PFSK-1 (cell line): ENCODE data around the gene AP3B1.

Source experiments
- FOXP2 ChIP-seq: optimal IDR thresholded peaks from 2 replicates; pipeline ENCODE3; 2011; ENCODE audit warnings: borderline replicate concordance, control low read depth, inconsistent platforms; ENCODE audit not compliant: insufficient read depth; ENCODE audit errors: extremely low read length, extremely low read depth
- POLR2AphosphoS5 ChIP-seq: IDR thresholded peaks from 2 replicates; pipeline ENCODE4 v1.6.1; 2012; ENCODE audit warnings: low read depth, mild to moderate bottlenecking, control low read depth, low read length, moderate library complexity
- REST ChIP-seq, 2 experiments: IDR thresholded peaks; 2 replicates each; pipeline versions ENCODE4 v1.6.1 to v1.8.0; 2011 to 2012; ENCODE audit warnings: low read depth in 2 of 2, low read length in 2 of 2, control low read depth in 1 of 2, inconsistent platforms in 1 of 2, mild to moderate bottlenecking in 1 of 2, moderate library complexity in 1 of 2; ENCODE audit not compliant: insufficient read depth in 1 of 2
- SIN3A ChIP-seq: IDR thresholded peaks from 2 replicates; pipeline ENCODE4 v1.6.1; 2012; ENCODE audit warnings: mild to moderate bottlenecking, low read length, moderate library complexity, borderline replicate concordance; ENCODE audit not compliant: insufficient read depth
- TAF1 ChIP-seq: IDR thresholded peaks from 2 replicates; pipeline ENCODE4 v1.6.1; 2012; ENCODE audit warnings: low read length, control low read depth, borderline replicate concordance; ENCODE audit not compliant: insufficient read depth

The AP3B1 gene

GRCh38 chr5:77990020-77990419 lies 304.5 kb downstream of the AP3B1 start:
- TF ChIP-seq FOXP2 (no peak), REST (IDR thresholded peaks at IDR 0.05; ENCODE audit: insufficient read depth in 1 of 2, low read depth in 2 of 2, low read length in 2 of 2) (no peak), SIN3A (no peak), TAF1 (no peak), POLR2AphosphoS5 (no peak)

- TF ChIP-seq FOXP2 = no peak
- TF ChIP-seq POLR2AphosphoS5 = no peak
- TF ChIP-seq SIN3A = no peak
- no peak for TF ChIP-seq TAF1
- TF ChIP-seq REST (IDR thresholded peaks at IDR 0.05; ENCODE audit: insufficient read depth in 1 of 2, low read depth in 2 of 2, low read length in 2 of 2) = no peak
These were observed 306.5 kb downstream of the AP3B1 start for GRCh38 chr5:77987988-77988387.

- TF ChIP-seq FOXP2 = no peak
- no peak for TF ChIP-seq SIN3A
- TF ChIP-seq POLR2AphosphoS5 = no peak
- TF ChIP-seq REST (IDR thresholded peaks at IDR 0.05; ENCODE audit: insufficient read depth in 1 of 2, low read depth in 2 of 2, low read length in 2 of 2) = no peak
- TF ChIP-seq TAF1 = no peak
These were observed 307.2 kb downstream of the AP3B1 start for GRCh38 chr5:77987331-77987730.

GRCh38 chr5:77986261-77986660 lies 308.2 kb downstream of the AP3B1 start:
- no peak for TF ChIP-seq FOXP2
- TF ChIP-seq SIN3A = no peak
- no peak for TF ChIP-seq POLR2AphosphoS5
- no peak for TF ChIP-seq TAF1
- no peak for TF ChIP-seq REST (IDR thresholded peaks at IDR 0.05; ENCODE audit: insufficient read depth in 1 of 2, low read depth in 2 of 2, low read length in 2 of 2)

- TF ChIP-seq FOXP2 (no peak), POLR2AphosphoS5 (no peak), TAF1 (no peak), REST (IDR thresholded peaks at IDR 0.05; ENCODE audit: insufficient read depth in 1 of 2, low read depth in 2 of 2, low read length in 2 of 2) (no peak), SIN3A (no peak)
These were observed 309.3 kb downstream of the AP3B1 start for GRCh38 chr5:77985247-77985646.
